Testis (tissue), 2 donors: Measurements from ENCODE around the gene SLC17A7.

Experiments used
- POLR2A ChIP-seq: fragments of 450-650 bp; IDR thresholded peaks from one replicate; pipeline ENCODE4 v1.6.1; 2017; ENCODE audit warnings: antibody characterized with exemption, mild to moderate bottlenecking, moderate library complexity
- TF ChIP-seq, protein P1 (sequence below), 3 experiments: fragments of 450-650 bp in 2 of 3; fragments of 200-600 bp in 1 of 3; sonication (generic) in 1 of 3; IDR thresholded peaks; one replicate each; pipeline ENCODE4 v1.5.1; 2016 to 2019; ENCODE audit warnings: antibody characterized with exemption in 3 of 3, mild to moderate bottlenecking in 2 of 3, moderate library complexity in 1 of 3

DNA sequence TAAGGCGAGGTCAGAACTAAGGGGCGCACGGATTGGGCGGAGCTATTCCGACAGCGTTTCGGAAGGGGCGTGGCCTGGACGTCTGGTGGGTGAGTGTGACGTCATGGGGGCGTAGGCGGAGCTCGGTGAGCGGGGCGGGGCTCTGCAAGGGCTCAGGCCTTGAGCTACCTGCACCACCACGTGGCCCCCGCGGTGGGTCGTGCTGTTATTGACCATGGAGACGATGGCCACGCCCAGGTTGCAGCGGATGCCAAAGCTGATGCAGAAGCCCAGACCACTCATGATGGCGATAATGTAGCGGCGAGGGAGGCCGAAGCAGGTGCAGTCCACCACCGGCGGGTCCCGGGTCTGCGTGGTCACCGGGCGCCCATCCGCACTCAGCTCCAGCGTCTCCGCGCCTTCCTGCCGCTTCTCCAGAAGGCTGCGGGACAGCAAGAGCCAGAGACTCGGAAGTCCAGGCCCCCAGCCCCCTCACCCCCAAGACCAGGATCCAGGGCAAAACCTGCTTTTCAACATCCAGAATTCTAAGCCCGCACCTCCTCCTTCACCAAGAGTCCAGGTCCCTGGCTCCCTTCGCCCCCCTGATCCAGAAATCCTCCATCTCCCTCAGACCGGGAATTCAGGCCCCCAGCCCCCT lies 4.8 kb downstream of the SLC17A7 start:
- TF ChIP-seq, protein P1, sequence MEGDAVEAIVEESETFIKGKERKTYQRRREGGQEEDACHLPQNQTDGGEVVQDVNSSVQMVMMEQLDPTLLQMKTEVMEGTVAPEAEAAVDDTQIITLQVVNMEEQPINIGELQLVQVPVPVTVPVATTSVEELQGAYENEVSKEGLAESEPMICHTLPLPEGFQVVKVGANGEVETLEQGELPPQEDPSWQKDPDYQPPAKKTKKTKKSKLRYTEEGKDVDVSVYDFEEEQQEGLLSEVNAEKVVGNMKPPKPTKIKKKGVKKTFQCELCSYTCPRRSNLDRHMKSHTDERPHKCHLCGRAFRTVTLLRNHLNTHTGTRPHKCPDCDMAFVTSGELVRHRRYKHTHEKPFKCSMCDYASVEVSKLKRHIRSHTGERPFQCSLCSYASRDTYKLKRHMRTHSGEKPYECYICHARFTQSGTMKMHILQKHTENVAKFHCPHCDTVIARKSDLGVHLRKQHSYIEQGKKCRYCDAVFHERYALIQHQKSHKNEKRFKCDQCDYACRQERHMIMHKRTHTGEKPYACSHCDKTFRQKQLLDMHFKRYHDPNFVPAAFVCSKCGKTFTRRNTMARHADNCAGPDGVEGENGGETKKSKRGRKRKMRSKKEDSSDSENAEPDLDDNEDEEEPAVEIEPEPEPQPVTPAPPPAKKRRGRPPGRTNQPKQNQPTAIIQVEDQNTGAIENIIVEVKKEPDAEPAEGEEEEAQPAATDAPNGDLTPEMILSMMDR (IDR thresholded peaks at IDR 0.05): no peak
- TF ChIP-seq POLR2A: no peak
